SK-N-SH treated with all-trans-retinoic acid at 6 μM for 48 hours (cell line): ENCODE measurements around the gene RAB11FIP3.

Experiments used
- BACH2 ChIP-seq: fragments of 250-450 bp; sonication (Bioruptor Pico); IDR thresholded peaks from 2 replicates; pipeline ENCODE4 v1.9.0; 2021; ENCODE audit warnings: mild to moderate bottlenecking, borderline replicate concordance
- CREB5 ChIP-seq: fragments of 250-450 bp; sonication (Bioruptor Pico); IDR thresholded peaks from 2 replicates; pipeline ENCODE4 v1.5.1; 2020; ENCODE audit warnings: low read depth, mild to moderate bottlenecking, moderate library complexity
- GLIS3 ChIP-seq: fragments of 250-450 bp; sonication (Bioruptor Pico); IDR thresholded peaks from 2 replicates; pipeline ENCODE4 v1.5.0; 2020; ENCODE audit warnings: mild to moderate bottlenecking, moderate library complexity
- ISL1 ChIP-seq: fragments of 250-450 bp; sonication (Bioruptor Pico); IDR thresholded peaks from 2 replicates; pipeline ENCODE4 v2.1.2; 2022; ENCODE audit warnings: mild to moderate bottlenecking, moderate library complexity
- PATZ1 ChIP-seq: fragments of 250-450 bp; sonication (Bioruptor Pico); IDR thresholded peaks from 2 replicates; pipeline ENCODE4 v1.8.0; 2020; ENCODE audit warnings: mild to moderate bottlenecking, moderate library complexity, borderline replicate concordance
- POU6F1 ChIP-seq: fragments of 250-450 bp; sonication (Bioruptor Pico); IDR thresholded peaks from 2 replicates; pipeline ENCODE4 v1.8.0; 2021; ENCODE audit warnings: low read depth, mild to moderate bottlenecking, moderate library complexity, borderline replicate concordance
- TCF4 ChIP-seq: fragments of 250-450 bp; sonication (Bioruptor Pico); IDR thresholded peaks from 2 replicates; pipeline ENCODE4 v1.8.0; 2021; ENCODE audit warnings: mild to moderate bottlenecking, moderate library complexity, borderline replicate concordance
- TOX ChIP-seq: fragments of 250-450 bp; sonication (Bioruptor Pico); IDR thresholded peaks from 2 replicates; pipeline ENCODE4 v1.8.0; 2021; ENCODE audit warnings: mild to moderate bottlenecking, moderate library complexity, borderline replicate concordance
- ZFP3 ChIP-seq: fragments of 250-450 bp; sonication (Bioruptor Pico); IDR thresholded peaks from 2 replicates; pipeline ENCODE4 v1.5.0; 2020; ENCODE audit warnings: mild to moderate bottlenecking, moderate library complexity
- ZFP30 ChIP-seq: fragments of 450-650 bp; formaldehyde crosslinking; IDR thresholded peaks from 2 replicates; pipeline ENCODE4 v1.5.0; 2022; ENCODE audit warnings: mild to moderate bottlenecking, moderate library complexity
- ZNF565 ChIP-seq: fragments of 450-650 bp; formaldehyde crosslinking; conservative IDR thresholded peaks from 2 replicates; pipeline ENCODE4 v1.5.0; 2020; ENCODE audit warnings: low read depth, mild to moderate bottlenecking, moderate library complexity
- ZNF8 ChIP-seq: fragments of 450-650 bp; formaldehyde crosslinking; IDR thresholded peaks from 2 replicates; pipeline ENCODE4 v1.5.0; 2020; ENCODE audit warnings: mild to moderate bottlenecking, moderate library complexity

GRCh38 chr16:381789-382717 is 43.4 kb upstream of the RAB11FIP3 start, which contains the start of gene PGAP6:
- no peak for TF ChIP-seq PATZ1
- no peak for TF ChIP-seq ZNF565 (CRISPR knock-in tag)
- no peak for TF ChIP-seq POU6F1 (CRISPR knock-in tag)
- no peak for TF ChIP-seq CREB5 (CRISPR knock-in tag)
- no peak for TF ChIP-seq GLIS3 (CRISPR knock-in tag)
- no peak for TF ChIP-seq ZNF8 (CRISPR knock-in tag)
- no peak for TF ChIP-seq BACH2 (CRISPR knock-in tag)
- no peak for TF ChIP-seq ISL1 (CRISPR knock-in tag)
- TF ChIP-seq TCF4 (CRISPR knock-in tag), result no peak
- no peak for TF ChIP-seq ZFP3 (CRISPR knock-in tag)
- no peak for TF ChIP-seq ZFP30 (CRISPR knock-in tag)
- TF ChIP-seq TOX (CRISPR knock-in tag), result no peak
